Calu3 (cell line): ENCODE results near the gene TRMO. TPM values are rescaled to one million over a fixed set of nuclear protein-coding genes. Genes with fewer than 3 reads are reported as not detected.

Experiments used
- BruUV-seq: library from RNA; stranded (reverse); fragments of 400-500 nt; replicated peaks from 2 replicates; lab custom pipeline; 2021; lab: Mats Ljungman, UMichigan
- CTCF ChIA-PET: fragments of 300-600 bp; sonication (Branson Sonifier 250); formaldehyde crosslinking; loops from one replicate; lab custom pipeline; 2022; ENCODE audit warnings: antibody characterized with exemption; lab: Charles Lee
- DNase-seq: peaks from one replicate; pipeline ENCODE4 v3.0.0; 2022
- H3K27ac Mint-ChIP-seq: one replicate; pipeline ENCODE4 v1.8.0; 2022; ENCODE audit warnings: mixed read lengths; ENCODE audit not compliant: unreplicated experiment
- H3K27me3 Mint-ChIP-seq: one replicate; pipeline ENCODE4 v1.8.0; 2022; ENCODE audit warnings: mixed read lengths; ENCODE audit not compliant: unreplicated experiment
- H3K36me3 Mint-ChIP-seq: one replicate; pipeline ENCODE4 v1.8.0; 2022; ENCODE audit warnings: mild to moderate bottlenecking, moderate library complexity, mixed read lengths; ENCODE audit not compliant: insufficient read depth, unreplicated experiment
- H3K4me1 Mint-ChIP-seq: one replicate; pipeline ENCODE4 v1.8.0; 2022; ENCODE audit warnings: mild to moderate bottlenecking, low read depth, mixed read lengths; ENCODE audit not compliant: unreplicated experiment
- H3K4me3 Mint-ChIP-seq: one replicate; pipeline ENCODE4 v1.8.0; 2022; ENCODE audit warnings: mild to moderate bottlenecking, low read depth, moderate library complexity, mixed read lengths; ENCODE audit not compliant: unreplicated experiment
- H3K9me3 Mint-ChIP-seq: one replicate; pipeline ENCODE4 v1.8.0; 2022; ENCODE audit warnings: low read depth, mixed read lengths; ENCODE audit not compliant: unreplicated experiment
- CTCF ChIP-seq: fragments of 200-600 bp; IDR thresholded peaks from one replicate; pipeline ENCODE4 v1.8.0; 2022; ENCODE audit warnings: antibody characterized with exemption; ENCODE audit not compliant: unreplicated experiment
- intact Hi-C: fragments of 100-400 bp; cut with micrococcal nuclease; formaldehyde crosslinking; loops from one replicate; pipeline ENCODE4 v1.10.0; 2022; ENCODE audit not compliant: unreplicated experiment
- total RNA-seq: library from RNA; stranded (reverse); gene quantifications from 2 replicates; pipeline ENCODE4 v1.2.3, GENCODE V29; 2022

Gene TRMO
- total RNA-seq, 1 experiment from 2014 or later, result 4.8 TPM

DNA sequence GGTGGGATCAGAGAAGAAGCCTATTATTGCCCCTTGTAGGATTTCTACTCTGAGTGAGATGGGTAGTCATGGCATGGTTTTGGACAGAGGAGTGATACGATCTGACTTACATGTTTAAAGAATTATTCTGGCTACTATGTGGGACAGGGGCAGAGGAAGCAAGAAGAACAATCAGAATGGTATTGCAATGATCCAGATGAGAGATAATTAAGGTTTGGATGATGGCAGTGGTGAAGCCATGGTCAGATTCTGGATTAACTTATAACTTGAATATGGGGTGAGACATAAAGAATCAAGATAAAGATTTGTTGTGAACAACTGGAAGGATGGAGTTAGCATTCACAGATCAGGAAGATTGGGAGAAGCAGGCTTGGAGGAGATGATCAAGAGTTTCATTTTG is 19.0 kb upstream of the TRMO start:
- intact Hi-C loops, result no loop called here
- CTCF ChIA-PET, result no interaction called here
- H3K27me3 Mint-ChIP-seq, result peaks cover 34% of the 10 kb centered on the region
- H3K36me3 Mint-ChIP-seq, result no peaks in the 10 kb centered on the region
- no TSS peak for BruUV-seq
- DNase-seq, result no peak
- no peak overlapping the region for H3K27ac Mint-ChIP-seq
- no peaks in the 10 kb centered on the region for H3K9me3 Mint-ChIP-seq
- TF ChIP-seq CTCF, result no peak
- no peaks in the 10 kb centered on the region for H3K4me1 Mint-ChIP-seq
- H3K4me3 Mint-ChIP-seq, result no peak overlapping the region

DNA sequence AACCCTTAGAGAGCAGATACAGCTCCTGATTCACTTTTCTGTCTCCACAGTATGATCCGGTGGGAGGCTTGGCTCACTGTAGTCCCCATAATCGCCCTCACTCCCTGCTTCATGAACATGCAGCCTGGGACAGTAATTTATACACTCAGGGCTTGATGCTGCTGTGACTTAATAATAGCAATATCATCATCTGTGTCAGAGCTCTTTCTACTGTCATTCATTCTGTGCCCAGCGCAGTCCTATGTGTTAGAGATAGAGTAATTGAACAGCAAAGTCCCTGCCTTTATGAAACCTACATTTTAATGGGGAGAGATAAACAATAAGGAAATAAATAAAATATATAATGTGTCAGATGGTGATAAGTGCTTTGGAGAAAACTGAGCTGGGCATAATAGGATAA is 18.4 kb upstream of the TRMO start:
- intact Hi-C loops, result no loop called here
- TF ChIP-seq CTCF, result no peak
- Mint-ChIP-seq H3K4me3 (no peak overlapping the region), H3K4me1 (no peaks in the 10 kb centered on the region), H3K36me3 (no peaks in the 10 kb centered on the region), H3K9me3 (no peaks in the 10 kb centered on the region), H3K27me3 (peaks cover 38% of the 10 kb centered on the region), H3K27ac (no peak overlapping the region)
- CTCF ChIA-PET, result no interaction called here
- BruUV-seq, result no TSS peak
- no peak for DNase-seq

- Mint-ChIP-seq H3K27ac (no peak overlapping the region), H3K9me3 (no peaks in the 10 kb centered on the region), H3K4me1 (no peaks in the 10 kb centered on the region), H3K36me3 (no peaks in the 10 kb centered on the region), H3K4me3 (no peak overlapping the region), H3K27me3 (peaks cover 43% of the 10 kb centered on the region)
- TF ChIP-seq CTCF, result no peak
- CTCF ChIA-PET, result no interaction called here
- intact Hi-C loops, result no loop called here
- no peak for DNase-seq
- BruUV-seq, result no TSS peak
Measured at GRCh38 chr9:97940233-97940632, 17.9 kb upstream of the TRMO start.

GRCh38 chr9:97938081-97938644 is 15.9 kb upstream of the TRMO start, which contains the start of gene HEMGN:
Gene HEMGN (minus strand): TSS chr9:97938172. CDS start chr9:97938136, 36 bp downstream.
- no peaks in the 10 kb centered on the region for H3K9me3 Mint-ChIP-seq
- TF ChIP-seq CTCF, result no peak
- intact Hi-C loops, result no loop called here
- CTCF ChIA-PET, result no interaction called here
- DNase-seq, result no peak
- peaks cover 56% of the 10 kb centered on the region for H3K27me3 Mint-ChIP-seq
- H3K4me1 Mint-ChIP-seq, result no peaks in the 10 kb centered on the region
- no TSS peak for BruUV-seq
- H3K36me3 Mint-ChIP-seq, result no peaks in the 10 kb centered on the region
- no peak within 1 kb of the TSS for H3K27ac Mint-ChIP-seq
- H3K4me3 Mint-ChIP-seq, result no peak within 1 kb of the TSS
